ENCODE results near the gene ADCY5.

ADCY5 gene

DNA sequence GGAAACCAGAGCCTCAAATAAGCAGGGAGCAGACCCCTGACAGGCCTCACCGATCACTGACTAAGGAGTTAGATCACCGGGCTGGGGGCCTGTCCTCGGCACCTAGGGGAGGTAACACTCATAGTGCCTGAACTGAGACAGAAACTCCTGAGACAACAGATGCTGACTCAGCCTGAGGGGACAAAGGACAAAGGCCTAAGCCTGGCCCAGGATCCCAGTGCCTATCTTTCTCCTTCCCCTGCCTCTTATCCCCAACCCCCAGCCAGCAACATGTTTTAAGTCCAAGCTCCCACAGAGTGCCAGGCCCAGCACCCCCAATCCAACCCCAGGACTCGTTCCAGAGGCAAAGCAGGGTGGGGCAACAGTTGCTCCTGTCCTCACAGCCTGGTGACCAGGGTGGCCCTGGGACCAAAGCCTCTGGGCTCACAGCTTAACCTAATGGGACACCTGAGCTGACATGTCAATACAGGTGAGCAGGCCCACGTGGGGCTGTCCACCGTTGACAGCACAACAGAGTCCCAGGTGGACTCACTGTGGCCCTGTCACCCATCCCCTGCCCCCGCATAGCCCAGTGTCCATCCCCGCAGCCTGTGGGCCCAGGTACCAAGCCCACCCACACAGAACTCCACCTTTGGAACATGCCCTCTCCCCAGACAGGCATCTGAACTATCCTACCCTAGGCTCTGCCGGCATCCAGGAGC lies 37.4 kb downstream of the ADCY5 start:
- DNase-seq (ENCODE audit: low read depth), result no peak
- no peak overlapping the region for H3K4me3 ChIP-seq (replicated peaks; ENCODE audit: low read depth, low read length)
- TF ChIP-seq, protein P1, sequence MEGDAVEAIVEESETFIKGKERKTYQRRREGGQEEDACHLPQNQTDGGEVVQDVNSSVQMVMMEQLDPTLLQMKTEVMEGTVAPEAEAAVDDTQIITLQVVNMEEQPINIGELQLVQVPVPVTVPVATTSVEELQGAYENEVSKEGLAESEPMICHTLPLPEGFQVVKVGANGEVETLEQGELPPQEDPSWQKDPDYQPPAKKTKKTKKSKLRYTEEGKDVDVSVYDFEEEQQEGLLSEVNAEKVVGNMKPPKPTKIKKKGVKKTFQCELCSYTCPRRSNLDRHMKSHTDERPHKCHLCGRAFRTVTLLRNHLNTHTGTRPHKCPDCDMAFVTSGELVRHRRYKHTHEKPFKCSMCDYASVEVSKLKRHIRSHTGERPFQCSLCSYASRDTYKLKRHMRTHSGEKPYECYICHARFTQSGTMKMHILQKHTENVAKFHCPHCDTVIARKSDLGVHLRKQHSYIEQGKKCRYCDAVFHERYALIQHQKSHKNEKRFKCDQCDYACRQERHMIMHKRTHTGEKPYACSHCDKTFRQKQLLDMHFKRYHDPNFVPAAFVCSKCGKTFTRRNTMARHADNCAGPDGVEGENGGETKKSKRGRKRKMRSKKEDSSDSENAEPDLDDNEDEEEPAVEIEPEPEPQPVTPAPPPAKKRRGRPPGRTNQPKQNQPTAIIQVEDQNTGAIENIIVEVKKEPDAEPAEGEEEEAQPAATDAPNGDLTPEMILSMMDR (IDR thresholded peaks at IDR 0.05; ENCODE audit: low read length, missing control alignments), result no peak

DNA sequence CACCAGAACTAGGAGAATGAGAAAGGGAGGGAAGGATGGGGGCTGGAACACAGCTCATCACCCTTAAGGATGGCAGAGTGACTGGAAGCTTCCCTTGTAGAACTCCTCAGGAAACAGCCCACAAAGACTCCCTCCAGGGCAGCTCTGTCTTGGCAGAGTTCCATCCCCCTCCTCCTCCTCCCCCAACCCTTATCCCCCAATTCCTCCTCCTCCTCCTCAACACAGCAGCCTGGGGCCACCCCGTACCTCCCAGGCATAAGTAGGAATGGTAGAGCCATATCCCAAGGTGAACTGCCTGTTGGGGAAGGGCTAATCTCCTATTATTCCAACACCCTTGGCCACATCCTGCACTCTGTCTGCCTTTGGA lies 38.8 kb downstream of the ADCY5 start:
- no peak overlapping the region for H3K4me3 ChIP-seq (replicated peaks; ENCODE audit: low read depth, low read length)
- TF ChIP-seq, protein P1 (IDR thresholded peaks at IDR 0.05; ENCODE audit: low read length, missing control alignments), result no peak
- DNase-seq (ENCODE audit: low read depth), result no peak

DNA sequence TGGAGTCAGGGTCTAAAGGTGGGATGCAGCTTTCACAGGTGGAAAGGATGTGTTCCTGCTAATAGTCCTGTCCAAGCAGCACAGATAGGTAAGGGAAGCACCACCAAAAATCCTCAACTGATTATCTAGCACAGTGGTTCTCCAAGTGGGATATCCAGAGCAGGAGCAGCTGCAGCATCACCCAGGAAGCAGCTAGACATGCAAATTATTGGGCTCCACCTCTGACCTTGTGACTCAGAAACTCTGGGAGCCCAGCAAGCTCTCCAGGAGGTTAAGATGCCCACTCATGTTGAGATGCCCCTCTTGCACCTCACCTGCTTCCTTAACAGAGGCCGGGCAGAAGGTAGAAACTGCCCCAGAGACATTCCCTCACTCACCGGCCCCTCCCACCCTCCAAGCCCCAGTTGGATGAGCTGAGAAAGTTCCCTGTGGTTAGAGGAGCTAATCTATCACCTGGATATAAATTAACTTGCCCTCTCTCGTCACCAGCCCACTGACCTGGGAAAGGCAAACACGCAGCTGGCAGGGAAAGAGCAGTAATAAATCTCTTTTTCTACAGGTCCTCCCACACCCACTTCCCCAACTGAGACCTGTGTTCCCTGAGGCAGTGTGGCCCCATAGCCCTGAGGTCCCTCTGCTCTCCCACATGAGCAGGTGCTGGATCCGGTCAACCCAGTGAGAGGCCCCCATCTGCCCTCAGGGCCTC lies 39.3 kb downstream of the ADCY5 start:
- H3K4me3 ChIP-seq (replicated peaks; ENCODE audit: low read depth, low read length), result no peak overlapping the region
- no peak for DNase-seq (ENCODE audit: low read depth)
- TF ChIP-seq, protein P1 (IDR thresholded peaks at IDR 0.05; ENCODE audit: low read length, missing control alignments), result no peak

DNA sequence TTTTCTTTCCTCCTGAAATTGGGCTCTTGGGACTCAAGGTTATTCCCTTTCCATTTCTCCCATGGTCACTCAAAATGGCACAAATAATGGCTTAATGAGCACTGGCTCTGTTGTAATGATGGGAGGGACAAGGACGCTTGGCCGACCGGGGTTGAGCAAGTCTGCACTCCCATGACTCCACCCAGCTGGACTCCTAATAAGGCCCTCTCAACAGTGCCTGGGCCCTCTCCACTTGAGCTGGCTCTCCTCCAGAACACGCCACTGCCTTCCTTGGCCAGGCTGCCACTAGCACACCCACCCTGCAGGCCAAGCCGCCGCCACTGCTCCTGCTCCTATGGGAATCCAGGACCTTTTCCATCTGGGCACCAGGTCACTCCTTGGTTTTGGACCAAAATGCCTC lies 42.3 kb downstream of the ADCY5 start:
- TF ChIP-seq, protein P1 (IDR thresholded peaks at IDR 0.05; ENCODE audit: low read length, missing control alignments), result no peak
- DNase-seq (ENCODE audit: low read depth), result no peak
- H3K4me3 ChIP-seq (replicated peaks; ENCODE audit: low read depth, low read length), result no peak overlapping the region

DNA sequence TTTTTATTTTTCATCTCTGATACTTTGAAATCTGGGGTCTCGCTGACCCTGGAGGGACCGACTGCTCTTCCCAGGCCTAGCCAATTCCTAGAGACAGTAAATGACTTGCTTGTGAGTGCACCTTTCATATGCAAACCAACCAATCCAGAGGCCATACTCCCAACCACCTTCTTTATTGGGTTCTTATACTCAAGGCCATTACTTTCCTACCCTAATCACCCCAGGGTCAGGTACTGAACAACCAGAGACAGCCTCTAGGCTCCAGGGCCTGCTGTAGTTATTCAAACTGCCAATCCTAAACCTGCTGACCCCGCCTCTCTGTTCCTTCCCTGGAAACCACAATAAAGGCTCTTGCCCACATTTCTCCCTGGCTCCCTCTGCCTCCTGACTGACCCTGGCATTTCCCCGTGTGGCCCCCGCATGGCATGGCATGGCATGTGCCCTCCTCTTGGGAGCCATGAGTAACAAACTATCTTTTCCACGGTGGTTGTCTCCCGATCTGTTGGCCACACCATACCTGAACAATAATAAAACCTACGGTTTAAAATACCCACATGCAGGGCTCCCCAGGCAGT lies 42.9 kb downstream of the ADCY5 start:
- DNase-seq (ENCODE audit: low read depth), result no peak
- TF ChIP-seq, protein P1 (IDR thresholded peaks at IDR 0.05; ENCODE audit: low read length, missing control alignments), result no peak
- no peak overlapping the region for H3K4me3 ChIP-seq (replicated peaks; ENCODE audit: low read depth, low read length)

DNA sequence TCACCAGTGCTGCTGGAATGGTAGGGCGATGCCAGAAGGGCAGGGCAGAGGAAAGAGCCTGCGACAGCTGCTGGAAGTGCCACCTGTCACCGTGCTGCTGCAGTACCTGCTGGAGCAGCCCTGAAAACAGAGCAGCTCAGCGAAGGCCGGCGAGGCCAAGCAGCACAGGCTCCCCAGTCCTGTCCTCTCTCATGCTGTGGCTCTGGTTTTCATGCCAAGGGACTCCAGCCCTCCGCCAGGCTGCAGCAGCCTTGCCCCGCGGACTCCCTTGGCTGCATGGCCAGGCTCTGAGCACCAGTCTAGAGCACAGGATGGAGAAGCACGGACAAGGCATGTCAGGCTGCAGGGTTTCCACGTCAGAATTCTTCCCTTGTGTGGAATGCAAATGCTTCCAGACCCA lies 43.9 kb downstream of the ADCY5 start:
- H3K4me3 ChIP-seq (replicated peaks; ENCODE audit: low read depth, low read length), result no peak overlapping the region
- TF ChIP-seq, protein P1 (IDR thresholded peaks at IDR 0.05; ENCODE audit: low read length, missing control alignments), result no peak
- no peak for DNase-seq (ENCODE audit: low read depth)

All from fibroblast of pulmonary artery (primary cell).